ENCODE data around the gene HNRNPF. TPM values are rescaled to one million over a fixed set of nuclear protein-coding genes. Genes with fewer than 3 reads are reported as not detected.

The HNRNPF gene
- total and polyA plus RNA-seq, 2 of the 8 experiments (the other 6 are each of a cell fraction or from before 2014, with no cell fraction given) = 209 to 389 TPM

- Histone ChIP-seq H2AK5ac (ENCODE audit: low read depth, low read length) (no peak overlapping the region), H2BK5ac (ENCODE audit: low read depth, low read length) (no peak overlapping the region; the same call in 1 of the 2 replicates), H2BK20ac (ENCODE audit: low read length) (no peak overlapping the region), H3K56ac (replicated peaks; ENCODE audit: insufficient read length, low read depth, low read length) (no peak overlapping the region), H3K9ac (replicated peaks in 1 of 4; ENCODE audit: extremely low read depth in 1 of 4, low read depth in 3 of 4, low read length in 3 of 4) (no peak overlapping the region), H2BK120ac (replicated peaks; ENCODE audit: low read depth, low read length) (no peak overlapping the region), H3K27ac (ENCODE audit: low read depth, low read length) (no peak overlapping the region), H3K79me1 (ENCODE audit: low read depth, low read length) (no peaks in the 10 kb centered on the region), H2AFZ (ENCODE audit: low read length) (no peak overlapping the region), H3K9me3 (ENCODE audit: insufficient read depth in 2 of 2, low read depth in 1 of 2, low read length in 1 of 2) (no peaks in the 10 kb centered on the region), H3K4ac (replicated peaks; ENCODE audit: insufficient read length, low read depth, low read length) (no peak overlapping the region), H3K4me1 (replicated peaks in 1 of 4; ENCODE audit: control insufficient read depth in 3 of 4, insufficient read depth in 4 of 4, low read length in 3 of 4) (peaks cover 0 to 8% (median 3%) of the 10 kb centered on the region in 4 experiments; a peak in 5 of 7 replicates), H3K18ac (ENCODE audit: extremely low read depth, low read length) (no peak overlapping the region; the same call in 1 of the 2 replicates), H4K20me1 (replicated peaks in 1 of 2; ENCODE audit: control insufficient read depth in 1 of 2, insufficient read depth in 2 of 2, low read length in 2 of 2) (no peaks in the 10 kb centered on the region), H4K8ac (ENCODE audit: extremely low read depth, insufficient read depth, low read length) (peak overlapping the region; percentile 59; the same call in 1 of the 2 replicates), H4K91ac (replicated peaks; ENCODE audit: insufficient read length, low read length) (peak overlapping the region; percentile 93), H3K27me3 (replicated peaks in 1 of 4; ENCODE audit: control insufficient read depth in 3 of 4, extremely low read depth in 1 of 4, insufficient read depth in 3 of 4, low read length in 3 of 4) (no peaks in the 10 kb centered on the region), H3K23ac (ENCODE audit: insufficient read length) (no peak overlapping the region), H2BK15ac (ENCODE audit: low read length) (no peak overlapping the region), H3K4me3 (ENCODE audit: extremely low read depth in 1 of 4, insufficient read depth in 2 of 4, low read depth in 3 of 4, low read length in 4 of 4) (no peak overlapping the region), H3K79me2 (ENCODE audit: control insufficient read depth in 1 of 2, insufficient read depth in 2 of 2, low read length in 2 of 2) (no peaks in the 10 kb centered on the region), H3K36me3 (ENCODE audit: control insufficient read depth in 2 of 4, insufficient read depth in 4 of 4, low read length in 3 of 4) (no peaks in the 10 kb centered on the region), H2BK12ac (ENCODE audit: low read depth, low read length) (no peak overlapping the region), H4K5ac (ENCODE audit: insufficient read length, low read depth, low read length) (no peak overlapping the region), H3K23me2 (ENCODE audit: low read depth, low read length) (no peaks in the 10 kb centered on the region), H3K14ac (ENCODE audit: insufficient read length) (no peak overlapping the region), H3K4me2 (ENCODE audit: insufficient read depth in 1 of 2, low read depth in 2 of 2, low read length in 2 of 2) (no peak overlapping the region)
- CTCF ChIA-PET (ENCODE audit: partially characterized antibody) = interaction anchor here (1.3 kb wide), 1 partner anchor 76 kb away, joined by 3 read pairs; no protein-coding TSS in a partner anchor
- DNase-seq (ENCODE audit: low read depth in 1 of 2, low spot score in 2 of 2) (no peak), FAIRE-seq (no peak)
- 90% methylated on average over 22 of the region's 49 CpGs; no CpG with 5 or more reads in 1 of the 2 experiments for WGBS, 2 experiments (ENCODE audit: extremely low coverage in 1 of 2, insufficient coverage in 1 of 2, insufficient read length in 1 of 2, insufficient replicate concordance in 2 of 2, low coverage in 1 of 2, low lambda C conversion rate in 2 of 2, missing lambda C conversion rate in 1 of 2)
- TF ChIP-seq TAF1 (IDR thresholded peaks at IDR 0.05; ENCODE audit: low read depth, low read length) (no peak), HDAC6 (IDR thresholded peaks at IDR 0.05; ENCODE audit: low read depth, low read length) (no peak), SUZ12 (IDR thresholded peaks at IDR 0.05; ENCODE audit: low read length) (no peak)
- POLR2A ChIA-PET (ENCODE audit: partially characterized antibody) = no interaction called here
These were observed 66.5 kb downstream of the HNRNPF start for GRCh38 chr10:43342279-43343125.

Measured in H1 (cell line).